WERI-Rb-1 (cell line): Measurements from ENCODE around the gene LBH.

Experiments
- DNase-seq: peaks from one replicate; pipeline ENCODE4 v3.0.0-alpha.2; 2020
- H3K27ac ChIP-seq: fragments of 250-450 bp; sonication (Bioruptor Pico); 2 replicates; pipeline ENCODE4 v1.5.1; 2020; ENCODE audit warnings: mild to moderate bottlenecking, moderate library complexity
- H3K27me3 ChIP-seq: fragments of 250-450 bp; sonication (Bioruptor Pico); 2 replicates; pipeline ENCODE4 v1.5.1; 2021; ENCODE audit warnings: mild to moderate bottlenecking, low read depth, moderate library complexity; ENCODE audit not compliant: insufficient read depth, severe bottlenecking
- H3K36me3 ChIP-seq: fragments of 250-450 bp; sonication (Bioruptor Pico); 2 replicates; pipeline ENCODE4 v1.5.1; 2020; ENCODE audit warnings: mild to moderate bottlenecking, moderate library complexity
- H3K4me3 ChIP-seq: 2 replicates; pipeline ENCODE4 v1.5.1; 2011; ENCODE audit warnings: low read depth, mild to moderate bottlenecking, control low read depth, low read length
- H3K9me3 ChIP-seq: fragments of 250-450 bp; sonication (Bioruptor Pico); 2 replicates; pipeline ENCODE4 v1.5.1; 2021; ENCODE audit warnings: mild to moderate bottlenecking, moderate library complexity; ENCODE audit not compliant: severe bottlenecking
- TF ChIP-seq, protein P1 (sequence below): IDR thresholded peaks from 2 replicates; pipeline ENCODE4 v1.5.1; 2011; ENCODE audit warnings: low read depth, mild to moderate bottlenecking, control low read depth, inconsistent platforms, low read length

Gene LBH

DNA sequence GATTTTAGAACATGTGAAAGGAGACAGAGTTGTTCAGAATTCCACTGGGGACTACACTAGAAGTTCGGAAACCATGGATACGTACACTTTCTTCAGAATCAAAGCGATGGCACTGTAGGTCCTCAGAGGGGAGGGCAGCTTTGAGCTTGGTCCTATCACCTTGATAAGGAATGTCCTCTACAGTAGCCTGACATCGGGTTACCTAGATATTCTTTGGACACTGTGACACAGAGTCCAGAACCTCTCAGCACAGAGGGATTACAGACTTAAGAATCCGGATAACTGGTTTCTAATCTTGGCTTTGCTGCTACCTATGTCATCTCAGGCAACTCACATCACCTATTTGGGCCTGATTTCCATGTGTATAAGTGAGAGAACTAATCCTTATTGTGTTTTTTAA is 14.0 kb downstream of the LBH start:
- no peak overlapping the region for H3K4me3 ChIP-seq
- DNase-seq, result peak; percentile 53
- H3K27me3 ChIP-seq, result no peaks in the 10 kb centered on the region
- TF ChIP-seq, protein P1, sequence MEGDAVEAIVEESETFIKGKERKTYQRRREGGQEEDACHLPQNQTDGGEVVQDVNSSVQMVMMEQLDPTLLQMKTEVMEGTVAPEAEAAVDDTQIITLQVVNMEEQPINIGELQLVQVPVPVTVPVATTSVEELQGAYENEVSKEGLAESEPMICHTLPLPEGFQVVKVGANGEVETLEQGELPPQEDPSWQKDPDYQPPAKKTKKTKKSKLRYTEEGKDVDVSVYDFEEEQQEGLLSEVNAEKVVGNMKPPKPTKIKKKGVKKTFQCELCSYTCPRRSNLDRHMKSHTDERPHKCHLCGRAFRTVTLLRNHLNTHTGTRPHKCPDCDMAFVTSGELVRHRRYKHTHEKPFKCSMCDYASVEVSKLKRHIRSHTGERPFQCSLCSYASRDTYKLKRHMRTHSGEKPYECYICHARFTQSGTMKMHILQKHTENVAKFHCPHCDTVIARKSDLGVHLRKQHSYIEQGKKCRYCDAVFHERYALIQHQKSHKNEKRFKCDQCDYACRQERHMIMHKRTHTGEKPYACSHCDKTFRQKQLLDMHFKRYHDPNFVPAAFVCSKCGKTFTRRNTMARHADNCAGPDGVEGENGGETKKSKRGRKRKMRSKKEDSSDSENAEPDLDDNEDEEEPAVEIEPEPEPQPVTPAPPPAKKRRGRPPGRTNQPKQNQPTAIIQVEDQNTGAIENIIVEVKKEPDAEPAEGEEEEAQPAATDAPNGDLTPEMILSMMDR, result no peak
- no peak overlapping the region; the same call in 1 of the 2 replicates for H3K27ac ChIP-seq
- no peaks in the 10 kb centered on the region for H3K9me3 ChIP-seq
- H3K36me3 ChIP-seq, result no peaks in the 10 kb centered on the region

DNA sequence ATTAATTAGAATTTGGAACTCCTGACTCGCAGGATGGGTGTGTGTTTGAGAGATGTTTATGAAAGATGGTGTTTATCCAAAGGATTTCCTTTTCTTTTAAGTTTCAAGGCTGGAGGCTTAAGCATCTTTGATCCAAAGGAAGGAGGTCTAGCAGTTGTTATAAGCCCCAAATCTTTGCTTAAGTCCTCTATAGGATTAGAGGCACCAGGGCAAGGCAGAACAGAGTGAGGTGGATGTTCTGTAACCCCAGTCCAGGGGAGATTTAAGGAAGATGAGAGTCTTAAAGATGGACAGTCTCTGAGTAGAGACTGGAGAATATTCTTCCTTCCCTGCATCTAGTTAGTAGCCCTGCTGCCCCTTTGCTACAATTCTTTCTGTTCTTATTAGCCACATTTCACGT is 17.5 kb downstream of the LBH start:
- no peak overlapping the region for H3K27ac ChIP-seq
- H3K4me3 ChIP-seq, result no peak overlapping the region
- H3K27me3 ChIP-seq, result no peaks in the 10 kb centered on the region
- no peaks in the 10 kb centered on the region for H3K9me3 ChIP-seq
- TF ChIP-seq, protein P1, result no peak
- peak; percentile 73 for DNase-seq
- no peaks in the 10 kb centered on the region for H3K36me3 ChIP-seq

DNA sequence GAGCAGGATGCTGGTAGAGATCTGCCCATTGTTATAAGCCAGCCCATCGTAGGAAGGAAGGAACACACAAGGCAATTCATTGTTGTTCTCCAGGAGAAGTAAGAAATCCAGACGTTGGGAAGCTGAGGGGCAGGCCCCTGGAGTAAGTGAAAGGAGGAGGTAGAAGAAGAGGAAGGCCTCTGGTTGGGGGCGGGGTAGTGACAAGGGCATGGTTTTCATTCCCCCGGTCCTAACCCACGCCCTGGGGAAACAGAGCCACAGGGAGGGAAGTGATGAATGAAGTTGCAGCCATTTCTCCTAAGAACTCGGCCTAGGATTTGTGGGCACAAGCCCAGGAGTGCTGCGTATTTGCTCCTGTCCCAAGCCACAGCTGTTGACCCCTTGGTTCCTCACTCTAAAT is 18.0 kb downstream of the LBH start:
- Histone ChIP-seq H3K4me3 (no peak overlapping the region), H3K9me3 (no peaks in the 10 kb centered on the region), H3K27me3 (no peaks in the 10 kb centered on the region), H3K27ac (no peak overlapping the region), H3K36me3 (no peaks in the 10 kb centered on the region)
- TF ChIP-seq, protein P1, result no peak
- DNase-seq, result no peak

GRCh38 chr2:30250421-30250820 is 19.1 kb downstream of the LBH start:
- no peak for DNase-seq
- H3K36me3 ChIP-seq, result no peaks in the 10 kb centered on the region
- no peaks in the 10 kb centered on the region for H3K9me3 ChIP-seq
- no peaks in the 10 kb centered on the region for H3K27me3 ChIP-seq
- TF ChIP-seq, protein P1, result no peak
- no peak overlapping the region for H3K27ac ChIP-seq
- no peak overlapping the region for H3K4me3 ChIP-seq

- no peak overlapping the region; the same call in 1 of the 2 replicates for H3K27ac ChIP-seq
- H3K4me3 ChIP-seq, result no peak overlapping the region
- TF ChIP-seq, protein P1, result no peak
- H3K27me3 ChIP-seq, result no peaks in the 10 kb centered on the region
- peaks cover 2% of the 10 kb centered on the region for H3K36me3 ChIP-seq
- H3K9me3 ChIP-seq, result no peaks in the 10 kb centered on the region
- peak; percentile 39 for DNase-seq
These were observed 21.7 kb downstream of the LBH start for GRCh38 chr2:30252723-30253701.
